GM12801 (cell line): ENCODE data around the gene SH3RF3.

ENCODE experiments used
- CTCF ChIP-seq: IDR thresholded peaks from one replicate; pipeline ENCODE4 v1.5.1; 2011; ENCODE audit warnings: control low read depth; ENCODE audit not compliant: insufficient read length; ENCODE audit errors: extremely low read depth

Gene SH3RF3

GRCh38 chr2:109141006-109141600 lies 12.1 kb downstream of the SH3RF3 start:
- TF ChIP-seq CTCF = no peak

- TF ChIP-seq CTCF = no peak
These were observed 12.8 kb downstream of the SH3RF3 start for GRCh38 chr2:109141727-109142283.

- TF ChIP-seq CTCF = no peak
These were observed 13.6 kb downstream of the SH3RF3 start for GRCh38 chr2:109142416-109143210.

- no peak for TF ChIP-seq CTCF
These were observed 14.5 kb downstream of the SH3RF3 start for GRCh38 chr2:109143214-109144187.

- TF ChIP-seq CTCF = no peak
These were observed 15.3 kb downstream of the SH3RF3 start for GRCh38 chr2:109144271-109144670.

GRCh38 chr2:109144721-109145120 lies 15.7 kb downstream of the SH3RF3 start:
- no peak for TF ChIP-seq CTCF

GRCh38 chr2:109145286-109145685 lies 16.3 kb downstream of the SH3RF3 start:
- TF ChIP-seq CTCF = no peak
